Embryonic facial prominence (tissue), 1 donor: Measurements from ENCODE around the gene CBLN3.
A peak's percentile ranks its signal among the peaks of the same experiment; 100 is the strongest.
"Not testable (repeated sequence)": the region's sequence is repeated elsewhere in the genome, so short reads cannot be mapped to it uniquely, and the experiment has no call there.

Experiments
- DNase-seq: peaks from one replicate; pipeline ENCODE4 v3.0.0-alpha.2; 2016; ENCODE audit errors: extremely low spot score

The CBLN3 gene

DNA sequence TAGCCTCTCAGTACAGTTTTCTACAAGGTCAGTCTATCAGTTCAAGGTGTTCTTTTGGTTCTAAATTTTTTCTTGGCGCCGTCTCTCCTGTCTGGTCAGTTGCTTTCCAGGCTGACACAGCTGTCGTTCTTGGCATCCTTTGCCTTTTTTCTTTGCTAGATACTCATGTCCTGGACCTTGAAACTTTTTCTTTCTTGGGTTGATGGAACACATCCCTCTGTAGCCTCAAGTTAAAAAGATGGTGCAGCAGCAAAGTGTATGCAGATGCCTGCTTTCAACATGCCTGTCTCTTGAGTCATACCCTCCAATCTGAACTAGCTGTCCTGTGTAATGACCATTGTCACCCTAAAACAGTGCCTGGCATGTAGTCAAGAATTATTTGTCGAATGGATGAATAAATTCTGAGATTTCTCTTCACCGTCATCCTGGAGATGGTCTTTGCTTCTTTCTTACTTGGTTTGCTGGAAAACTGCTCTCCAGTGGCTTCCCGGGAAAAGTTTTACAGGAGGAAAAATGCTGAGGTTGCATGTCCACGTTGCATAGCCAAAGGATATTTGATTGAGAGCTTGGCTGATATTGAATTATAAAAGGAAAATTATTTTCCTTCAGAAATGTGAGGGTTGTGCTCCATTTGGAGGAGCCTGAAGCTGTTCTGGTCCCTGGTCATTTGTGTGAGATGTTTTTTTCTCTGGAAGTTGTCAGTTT, 26.0 kb downstream of the CBLN3 start:
- no peak for DNase-seq

DNA sequence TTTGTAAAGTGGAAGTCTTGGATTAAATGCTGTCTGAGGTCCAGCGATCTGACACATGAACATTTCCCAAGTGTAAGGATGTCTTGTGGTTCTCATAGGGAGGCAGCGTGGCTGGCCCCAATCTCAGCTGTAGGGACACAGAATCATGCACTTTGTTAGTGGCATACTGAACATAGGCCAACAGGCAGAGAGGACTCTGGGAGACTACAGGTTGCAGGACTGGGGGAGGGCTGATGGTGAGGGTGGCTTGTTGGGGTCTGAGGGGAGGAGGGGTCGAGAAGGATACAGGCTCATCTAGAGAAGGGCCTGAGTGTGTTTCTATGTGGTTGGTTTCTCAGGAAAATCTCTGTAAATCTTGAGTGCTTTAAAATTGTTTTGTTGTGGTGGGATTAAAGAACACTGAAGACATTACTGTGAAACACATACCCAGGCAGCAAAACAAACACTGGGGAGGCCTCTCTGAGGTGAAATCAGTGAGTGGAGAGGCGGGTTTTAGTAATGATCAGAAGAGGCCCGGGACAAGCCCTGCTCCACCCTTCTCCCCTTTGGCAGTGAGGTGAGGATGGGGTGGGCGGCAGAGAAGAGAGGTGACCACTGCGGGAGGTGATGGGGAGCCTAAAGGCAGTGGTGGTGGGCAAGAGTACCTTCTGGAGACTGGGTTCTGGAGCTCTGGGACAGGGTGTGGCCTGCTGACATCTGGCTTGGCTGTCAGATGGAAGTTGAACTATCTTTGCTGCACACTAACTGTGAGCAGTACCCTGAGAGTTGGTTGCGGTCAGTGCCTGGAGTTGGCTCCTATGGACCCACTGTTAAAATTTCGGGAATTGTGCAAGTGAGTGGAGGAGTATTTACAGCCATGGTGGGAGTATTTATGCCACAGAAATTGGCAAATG, 27.4 kb downstream of the CBLN3 start:
- DNase-seq, result no peak

DNA sequence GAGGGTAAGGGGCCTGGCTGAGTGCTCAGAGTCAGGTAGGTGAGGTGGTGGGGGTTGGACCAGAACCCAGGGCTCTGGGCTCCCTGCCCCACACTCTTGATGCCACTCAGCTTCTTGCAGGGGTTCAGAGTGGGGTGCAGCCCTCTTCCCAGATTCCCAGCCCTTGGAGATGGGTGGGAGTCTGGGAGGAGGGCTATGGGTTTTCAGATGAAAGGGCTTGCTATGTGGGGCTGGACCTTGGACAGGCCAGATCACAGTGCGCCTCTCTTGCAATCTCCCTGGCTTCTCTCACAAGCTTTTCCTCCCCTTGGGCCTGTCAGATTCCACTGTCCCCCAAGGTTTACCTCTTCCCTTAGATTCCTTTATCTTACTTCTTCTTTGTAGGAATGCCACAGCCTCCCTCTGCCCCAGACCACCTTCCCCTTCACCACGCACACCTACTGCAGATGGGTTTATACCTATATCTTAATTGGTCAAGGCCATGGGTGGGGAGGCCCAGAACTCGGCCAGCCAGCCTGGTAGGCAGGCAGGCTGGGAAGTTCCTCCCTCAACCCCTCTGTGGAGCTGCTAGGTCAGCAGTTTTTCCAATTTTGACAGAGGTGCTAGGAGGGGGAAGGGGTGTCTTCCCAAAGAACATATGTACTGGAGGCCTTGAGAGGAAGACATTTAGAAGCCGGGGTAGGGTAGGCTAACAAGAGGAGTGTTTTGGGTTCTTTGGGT, 29.3 kb downstream of the CBLN3 start:
- DNase-seq, result no peak

GRCh38 chr14:24399447-24399822, 30.0 kb downstream of the CBLN3 start:
- no peak for DNase-seq

DNA sequence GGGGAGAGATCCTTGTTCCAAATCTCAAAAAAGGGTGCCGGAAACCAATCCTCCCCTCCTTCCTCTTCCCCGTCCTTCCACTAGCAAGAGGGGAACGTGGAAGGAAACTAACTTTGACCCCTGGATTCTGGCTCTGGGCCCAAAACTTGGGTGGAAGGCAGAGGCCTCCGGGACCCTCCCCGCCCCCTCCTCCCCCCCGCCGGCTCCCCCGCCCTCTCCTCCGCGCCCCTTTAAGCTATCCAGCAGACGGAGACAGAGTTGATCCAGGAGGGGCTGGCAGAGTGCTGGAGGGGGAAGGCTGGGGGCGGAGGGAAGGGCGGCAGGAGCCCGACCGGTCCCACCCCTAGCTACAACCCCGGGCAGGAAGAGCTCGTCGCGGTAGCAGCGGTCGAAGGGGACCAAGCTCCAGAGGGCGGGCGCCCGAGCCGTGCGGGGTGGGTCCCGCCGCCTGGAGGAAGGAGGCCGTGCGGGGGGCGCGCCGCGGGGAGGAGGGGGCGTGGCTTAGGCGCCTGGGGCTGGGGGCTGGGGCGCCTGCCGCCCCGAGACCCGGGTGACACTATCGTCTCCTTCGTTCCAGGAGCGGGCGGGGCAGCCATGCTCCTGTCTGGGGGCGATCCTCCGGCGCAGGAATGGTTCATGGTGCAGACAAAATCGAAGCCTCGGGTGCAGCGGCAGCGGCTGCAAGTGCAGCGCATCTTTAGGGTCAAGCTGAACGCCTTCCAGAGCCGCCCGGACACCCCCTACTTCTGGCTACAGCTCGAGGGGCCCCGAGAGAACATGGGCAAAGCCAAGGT, 30.6 kb downstream of the CBLN3 start, which contains the start of gene NYNRIN:
TSS of gene NYNRIN (plus strand) at position 351 of the 794 bp plus-strand sequence. CDS start at position 595, 244 bp downstream.
- DNase-seq, result peak; percentile 82

DNA sequence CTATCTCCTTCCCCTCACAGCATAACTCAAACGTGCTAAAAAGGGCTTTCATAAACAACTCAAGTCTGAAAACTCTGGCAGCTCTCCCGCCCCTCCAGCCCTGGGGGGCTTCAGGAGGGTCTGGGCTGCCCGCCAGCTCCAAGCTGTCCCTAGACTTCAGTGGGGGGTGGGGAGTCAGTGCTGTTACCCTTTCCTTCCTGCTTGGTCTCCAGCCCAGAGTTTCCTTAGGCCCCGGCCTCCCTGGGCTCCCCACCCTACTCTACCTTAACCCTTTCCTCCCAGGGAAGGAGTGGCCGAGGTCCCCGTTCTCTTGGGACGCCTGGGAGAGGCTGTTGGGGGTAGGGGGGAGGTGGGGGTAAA, 31.2 kb downstream of the CBLN3 start:
- DNase-seq, result peak; percentile 76

DNA sequence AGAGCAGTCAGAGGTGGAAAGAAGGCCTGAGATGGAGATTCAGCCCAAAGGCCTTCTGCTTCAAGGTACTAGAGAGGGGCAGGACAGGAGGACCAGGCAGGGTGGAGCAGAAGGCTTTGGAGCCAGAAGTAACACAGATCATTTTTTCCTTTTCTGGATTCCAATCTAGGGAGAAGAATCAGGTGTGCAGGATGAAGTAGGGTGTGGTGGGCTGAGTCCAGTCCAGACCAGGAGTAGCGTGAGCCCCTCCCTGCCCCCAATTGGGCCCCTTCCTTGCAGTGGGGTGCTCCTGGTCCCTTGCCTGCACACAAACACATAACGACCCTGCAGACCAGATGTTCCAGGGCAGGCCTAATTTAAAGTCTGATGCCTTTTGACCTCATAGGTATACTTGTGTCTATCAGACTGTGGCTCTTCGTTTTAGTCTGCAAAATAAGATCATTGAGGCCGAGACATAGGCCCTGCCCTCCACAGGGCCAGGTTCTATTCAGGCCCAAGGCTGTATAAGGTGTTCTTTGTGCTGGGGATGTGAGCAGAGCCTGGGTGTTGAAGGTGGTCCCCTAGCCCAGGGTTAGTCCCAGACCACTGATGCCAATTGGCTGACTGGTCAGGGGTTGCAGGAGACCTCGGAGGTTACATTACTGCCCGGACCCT, 31.7 kb downstream of the CBLN3 start:
- no peak for DNase-seq

- DNase-seq, result no peak
These were observed 33.6 kb downstream of the CBLN3 start for GRCh38 chr14:24395609-24396582.

- DNase-seq, result no peak
These were observed 35.2 kb downstream of the CBLN3 start for GRCh38 chr14:24394275-24394674.

GRCh38 chr14:24392325-24393091, 37.0 kb downstream of the CBLN3 start:
- no peak for DNase-seq

DNA sequence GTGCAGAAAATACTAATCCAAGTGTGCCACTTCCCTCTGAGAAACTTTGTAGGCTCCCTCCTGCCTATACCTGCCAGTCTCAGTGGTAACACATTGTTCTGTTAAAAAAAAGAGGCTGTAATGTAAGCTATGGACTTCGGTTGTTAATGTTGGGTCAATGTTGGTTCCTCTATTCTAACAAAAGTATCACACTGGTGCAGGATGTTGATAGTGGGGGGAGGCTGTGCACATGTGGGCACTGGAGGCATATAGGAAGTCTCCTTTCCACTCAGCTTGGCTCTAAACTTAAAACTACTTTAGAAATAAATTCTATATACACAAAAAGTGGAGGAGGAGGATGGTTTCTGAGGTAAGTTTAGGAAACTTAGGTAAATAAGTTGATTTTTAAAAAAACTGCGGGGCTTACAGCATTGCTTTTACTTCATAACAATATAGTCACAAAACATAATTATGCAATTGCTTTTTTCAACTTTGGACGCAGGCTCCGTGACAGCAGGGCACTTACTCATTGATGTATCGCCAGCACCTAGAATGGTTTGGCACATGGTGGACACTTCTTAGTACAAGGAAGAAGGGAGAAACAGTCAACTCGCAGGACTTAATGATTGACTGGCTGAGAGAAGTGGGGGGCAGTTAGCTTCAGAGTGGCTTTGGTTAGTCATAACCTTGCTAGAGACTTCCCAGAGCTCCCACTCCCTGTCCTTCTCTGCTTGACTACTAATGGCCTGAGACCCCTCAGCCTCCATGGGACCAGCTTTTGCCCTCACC, 38.6 kb downstream of the CBLN3 start:
- no peak for DNase-seq

GRCh38 chr14:24389226-24389848, 40.1 kb downstream of the CBLN3 start:
- no peak for DNase-seq

GRCh38 chr14:24388474-24389179, 40.8 kb downstream of the CBLN3 start:
- no peak for DNase-seq

- DNase-seq, result not testable (repeated sequence)
These were observed 41.9 kb downstream of the CBLN3 start for GRCh38 chr14:24387579-24387978.

GRCh38 chr14:24387009-24387345, 42.5 kb downstream of the CBLN3 start:
- no peak for DNase-seq

GRCh38 chr14:24385524-24385923, 43.9 kb downstream of the CBLN3 start:
- DNase-seq, result no peak

- DNase-seq, result no peak
These were observed 45.3 kb downstream of the CBLN3 start for GRCh38 chr14:24384169-24384568.

DNA sequence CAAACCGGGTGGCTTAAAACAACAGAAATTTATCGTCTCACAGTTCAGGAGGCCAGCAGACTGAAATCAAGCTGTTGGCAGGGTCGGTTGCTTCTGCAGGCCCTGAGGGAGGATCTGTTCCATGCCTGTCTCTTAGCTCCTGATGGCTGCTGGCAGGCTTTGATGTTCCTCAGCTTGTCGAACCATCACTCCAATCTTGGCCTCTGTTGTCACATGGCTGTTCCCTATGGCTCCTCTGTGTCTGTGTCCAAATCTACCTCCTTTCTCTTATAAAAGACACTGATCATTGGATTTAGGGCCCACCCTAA, 47.5 kb downstream of the CBLN3 start:
- no peak for DNase-seq
